GM19023 (cell line): ENCODE results near the gene TAPBP.

Source experiments
- ATAC-seq: cut with Tn5 transposase; IDR thresholded peaks from one replicate; pipeline ENCODE4 v1.9.1; 2021; ENCODE audit warnings: mild to moderate bottlenecking, moderate library complexity; ENCODE audit not compliant: unreplicated experiment

Gene TAPBP

GRCh38 chr6:33320315-33321181 lies 6.7 kb upstream of the TAPBP start:
- no peak for ATAC-seq

GRCh38 chr6:33319939-33320314 lies 6.0 kb upstream of the TAPBP start:
- ATAC-seq = no peak

GRCh38 chr6:33318426-33319073 lies 4.7 kb upstream of the TAPBP start:
- ATAC-seq = no peak

GRCh38 chr6:33317669-33318425 lies 4.0 kb upstream of the TAPBP start, which contains the start of gene ZBTB22:
ZBTB22 (minus strand) TSS chr6:33317744; CDS start chr6:33316916, 828 bp downstream.
- peak; percentile 49 for ATAC-seq

- no peak for ATAC-seq
Observed at GRCh38 chr6:33317419-33317668, 3.5 kb upstream of the TAPBP start.

- ATAC-seq = no peak
Observed at GRCh38 chr6:33316603-33317418, 2.9 kb upstream of the TAPBP start.

- ATAC-seq = no peak
Observed at GRCh38 chr6:33315793-33316602, 2.1 kb upstream of the TAPBP start.

GRCh38 chr6:33314943-33315792 lies 1.3 kb upstream of the TAPBP start:
- ATAC-seq = no peak

GRCh38 chr6:33314515-33314942 lies 651 bp upstream of the TAPBP start:
- ATAC-seq = no peak

GRCh38 chr6:33313105-33313708 lies 671 bp downstream of the TAPBP start:
- no peak for ATAC-seq

- ATAC-seq = no peak
Observed at GRCh38 chr6:33312361-33313104, 1.3 kb downstream of the TAPBP start.

GRCh38 chr6:33306356-33306755 lies 7.5 kb downstream of the TAPBP start:
- ATAC-seq = no peak

GRCh38 chr6:33305052-33305451 lies 8.8 kb downstream of the TAPBP start:
- no peak for ATAC-seq

GRCh38 chr6:33304216-33304615 lies 9.7 kb downstream of the TAPBP start:
- ATAC-seq = no peak

- ATAC-seq = no peak
Observed at GRCh38 chr6:33301877-33302276, 12.0 kb downstream of the TAPBP start.

GRCh38 chr6:33299237-33299944 lies 14.5 kb downstream of the TAPBP start:
- peak; percentile 71 for ATAC-seq

- ATAC-seq = peak; percentile 27
Observed at GRCh38 chr6:33298773-33299236, 15.1 kb downstream of the TAPBP start, which contains the start of gene RGL2. RGL2 (minus strand) TSS chr6:33298942; CDS start chr6:33298610, 332 bp downstream.
